Stimulated activated CD8-positive, alpha-beta memory T cell treated with anti-CD3 and anti-CD28 coated beads, Interleukin-15, amount 100 ng/mL, for 1 hour (primary cell): ENCODE results near the gene PTPRD.

Experiments used
- DNase-seq: peaks from one replicate; pipeline ENCODE4 v3.0.0-alpha.2; 2020; ENCODE audit warnings: low read depth

The PTPRD gene

GRCh38 chr9:9892217-9892616, 720.6 kb downstream of the PTPRD start:
- no peak for DNase-seq

- DNase-seq, result no peak
Observed at GRCh38 chr9:9881692-9882091, 731.1 kb downstream of the PTPRD start.

- no peak for DNase-seq
Observed at GRCh38 chr9:9874270-9874669, 738.5 kb downstream of the PTPRD start.

- DNase-seq, result no peak
Observed at GRCh38 chr9:9862235-9862810, 750.5 kb downstream of the PTPRD start.

- no peak for DNase-seq
Observed at GRCh38 chr9:9855177-9856078, 757.4 kb downstream of the PTPRD start.

- DNase-seq, result no peak
Observed at GRCh38 chr9:9847750-9848149, 765.1 kb downstream of the PTPRD start.

- DNase-seq, result no peak
Observed at GRCh38 chr9:9846557-9846956, 766.2 kb downstream of the PTPRD start.

GRCh38 chr9:9820436-9820835, 792.4 kb downstream of the PTPRD start:
- DNase-seq, result no peak

- DNase-seq, result no peak
Observed at GRCh38 chr9:9819886-9820285, 792.9 kb downstream of the PTPRD start.

GRCh38 chr9:9817176-9817575, 795.6 kb downstream of the PTPRD start:
- no peak for DNase-seq

GRCh38 chr9:9804109-9804508, 808.7 kb downstream of the PTPRD start:
- DNase-seq, result no peak

- no peak for DNase-seq
Observed at GRCh38 chr9:9799287-9799686, 813.5 kb downstream of the PTPRD start.

GRCh38 chr9:9792144-9792857, 820.5 kb downstream of the PTPRD start:
- no peak for DNase-seq

- DNase-seq, result no peak
Observed at GRCh38 chr9:9791611-9792010, 821.2 kb downstream of the PTPRD start.

GRCh38 chr9:9790216-9790872, 822.5 kb downstream of the PTPRD start:
- DNase-seq, result no peak

GRCh38 chr9:9783711-9784110, 829.1 kb downstream of the PTPRD start:
- no peak for DNase-seq

GRCh38 chr9:9783211-9783610, 829.6 kb downstream of the PTPRD start:
- no peak for DNase-seq

- DNase-seq, result no peak
Observed at GRCh38 chr9:9778293-9778692, 834.5 kb downstream of the PTPRD start.

GRCh38 chr9:9774471-9774870, 838.3 kb downstream of the PTPRD start:
- no peak for DNase-seq

- DNase-seq, result no peak
Observed at GRCh38 chr9:9771314-9771713, 841.5 kb downstream of the PTPRD start.

GRCh38 chr9:9764821-9765220, 848.0 kb downstream of the PTPRD start:
- no peak for DNase-seq

- DNase-seq, result no peak
Observed at GRCh38 chr9:9754186-9754585, 858.6 kb downstream of the PTPRD start.
